LNCAP (cell line): ENCODE data around the gene DCTN3.

Experiments
- TF ChIP-seq, protein P1 (sequence below): fragments of 450-650 bp; IDR thresholded peaks from 2 replicates; pipeline ENCODE4 v1.5.1; 2017; ENCODE audit warnings: mild to moderate bottlenecking

Gene DCTN3

DNA sequence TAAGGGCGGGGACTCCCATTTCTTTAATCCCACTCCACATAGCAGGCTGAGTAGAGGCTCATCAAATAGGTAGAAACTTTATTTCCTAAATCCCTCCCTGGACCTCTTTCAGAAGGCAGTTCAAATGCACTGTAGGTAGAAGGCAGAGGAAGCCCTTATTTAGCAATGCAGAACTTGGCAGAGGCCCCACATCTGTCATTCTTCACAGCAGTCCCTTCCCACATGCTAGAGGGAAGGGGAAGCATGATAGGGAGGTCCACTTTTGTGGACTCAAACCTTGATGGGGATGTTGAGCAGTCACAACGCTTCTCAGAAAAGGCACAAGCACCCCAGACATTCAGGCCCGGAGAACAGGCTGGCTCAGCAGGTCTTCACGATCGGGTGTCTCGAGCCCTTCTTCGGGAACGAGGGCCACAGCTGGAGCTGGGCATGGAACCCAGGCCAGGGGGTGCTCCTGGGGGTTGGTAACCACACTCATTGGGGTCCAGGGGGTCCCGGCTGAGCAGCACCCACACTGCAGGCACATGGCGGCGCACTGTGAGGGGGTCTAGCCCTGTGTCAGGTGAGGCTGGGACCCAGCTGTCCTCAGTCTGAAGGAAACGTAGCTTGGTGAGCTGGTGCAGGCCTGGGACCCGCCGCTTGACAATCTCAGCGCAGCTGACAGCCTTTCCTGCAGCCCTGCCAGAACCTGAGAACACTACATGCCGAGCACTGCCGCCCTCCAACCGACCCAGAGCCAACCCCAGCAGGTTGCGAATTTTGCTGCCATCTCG is 9.7 kb downstream of the DCTN3 start:
- TF ChIP-seq, protein P1, sequence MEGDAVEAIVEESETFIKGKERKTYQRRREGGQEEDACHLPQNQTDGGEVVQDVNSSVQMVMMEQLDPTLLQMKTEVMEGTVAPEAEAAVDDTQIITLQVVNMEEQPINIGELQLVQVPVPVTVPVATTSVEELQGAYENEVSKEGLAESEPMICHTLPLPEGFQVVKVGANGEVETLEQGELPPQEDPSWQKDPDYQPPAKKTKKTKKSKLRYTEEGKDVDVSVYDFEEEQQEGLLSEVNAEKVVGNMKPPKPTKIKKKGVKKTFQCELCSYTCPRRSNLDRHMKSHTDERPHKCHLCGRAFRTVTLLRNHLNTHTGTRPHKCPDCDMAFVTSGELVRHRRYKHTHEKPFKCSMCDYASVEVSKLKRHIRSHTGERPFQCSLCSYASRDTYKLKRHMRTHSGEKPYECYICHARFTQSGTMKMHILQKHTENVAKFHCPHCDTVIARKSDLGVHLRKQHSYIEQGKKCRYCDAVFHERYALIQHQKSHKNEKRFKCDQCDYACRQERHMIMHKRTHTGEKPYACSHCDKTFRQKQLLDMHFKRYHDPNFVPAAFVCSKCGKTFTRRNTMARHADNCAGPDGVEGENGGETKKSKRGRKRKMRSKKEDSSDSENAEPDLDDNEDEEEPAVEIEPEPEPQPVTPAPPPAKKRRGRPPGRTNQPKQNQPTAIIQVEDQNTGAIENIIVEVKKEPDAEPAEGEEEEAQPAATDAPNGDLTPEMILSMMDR: no peak

DNA sequence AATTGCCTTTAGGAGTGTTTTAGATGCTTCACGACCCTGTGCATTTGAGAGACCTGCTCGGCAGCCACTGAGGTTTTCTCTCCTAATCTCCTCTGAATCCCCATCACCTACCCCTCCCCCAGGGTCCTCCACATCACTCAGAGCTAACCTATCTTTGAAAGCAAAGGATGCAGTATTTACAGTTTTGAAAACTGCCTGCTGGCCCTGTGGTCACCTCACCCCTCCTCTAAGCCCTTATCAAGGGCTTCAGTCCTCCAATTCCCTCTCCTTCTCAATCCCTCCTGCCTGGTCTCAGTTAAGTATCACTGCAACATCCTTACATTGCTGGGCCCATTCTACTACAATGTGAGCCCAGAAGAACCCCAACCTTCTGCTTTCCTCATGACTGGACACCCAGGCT is 13.0 kb downstream of the DCTN3 start:
- TF ChIP-seq, protein P1: no peak

DNA sequence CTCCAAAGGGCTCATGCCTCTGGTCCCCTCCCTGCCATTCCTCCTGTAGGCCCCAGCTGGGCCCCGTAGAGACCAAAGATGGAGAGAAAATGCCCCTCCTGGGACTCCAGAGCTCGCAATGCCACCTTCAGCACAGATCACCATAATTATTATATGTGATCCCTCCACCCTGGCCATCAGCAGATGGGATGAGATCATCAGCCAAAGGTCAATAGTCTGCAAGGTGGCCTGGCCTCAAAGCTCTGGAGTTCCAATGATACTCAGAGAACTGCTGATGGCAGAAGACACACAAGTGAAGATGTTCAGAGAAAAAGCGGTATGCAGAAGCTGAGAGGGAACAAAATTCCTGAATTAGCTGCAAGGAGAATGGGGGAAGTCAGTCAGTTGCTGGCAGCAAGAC is 13.4 kb downstream of the DCTN3 start:
- TF ChIP-seq, protein P1: no peak

DNA sequence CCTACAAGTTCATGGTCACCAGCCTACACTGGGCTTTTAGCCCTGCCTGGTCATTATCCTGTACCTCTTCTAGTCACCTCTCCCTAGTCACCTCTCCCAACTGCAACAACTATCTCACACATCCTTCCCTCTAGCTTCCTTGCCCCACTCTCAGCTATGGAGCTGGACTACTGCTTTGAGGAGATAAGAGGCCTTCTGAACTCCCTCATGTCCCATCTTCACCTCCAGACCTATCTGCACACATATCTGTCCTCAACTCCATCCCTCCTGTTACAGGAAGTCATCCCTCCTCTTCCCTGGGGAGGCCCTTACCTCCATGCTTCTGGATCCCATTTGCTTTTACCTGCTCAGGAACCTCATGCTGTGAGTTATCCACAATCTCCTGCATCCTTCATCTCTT is 14.1 kb downstream of the DCTN3 start:
- TF ChIP-seq, protein P1: no peak

- TF ChIP-seq, protein P1: peak; percentile 94
These were observed 16.6 kb downstream of the DCTN3 start for GRCh38 chr9:34603610-34604231.

- TF ChIP-seq, protein P1: no peak
These were observed 18.2 kb downstream of the DCTN3 start for GRCh38 chr9:34601937-34602573.

DNA sequence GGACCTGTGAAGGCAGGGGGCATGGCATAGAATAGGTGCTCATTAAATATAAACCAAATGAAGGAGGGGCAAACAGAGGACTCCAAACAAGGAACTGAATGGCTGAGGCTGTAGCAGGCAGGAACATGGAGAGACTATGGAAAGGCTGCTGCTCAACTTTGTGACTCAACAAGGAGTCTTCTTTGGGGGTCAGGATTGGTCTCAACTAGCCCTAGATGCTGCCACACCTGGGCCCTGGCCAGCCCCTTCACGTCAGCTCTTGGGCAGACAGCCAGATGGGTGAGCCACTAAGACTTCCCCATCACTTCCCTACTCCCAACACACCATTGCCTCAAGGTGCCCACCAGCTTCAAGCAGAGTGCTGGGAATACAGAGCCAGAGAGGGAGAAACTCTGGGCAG is 19.4 kb downstream of the DCTN3 start:
- TF ChIP-seq, protein P1: no peak
